WTC11 (cell line): Measurements from ENCODE around the gene TLR10.

Experiments
- CTCF ChIP-seq: fragments of 200-600 bp; IDR thresholded peaks from 2 replicates; pipeline ENCODE4 v1.8.0; 2022; ENCODE audit warnings: antibody characterized with exemption
- ESRRA ChIP-seq: sonication (generic); formaldehyde crosslinking; IDR thresholded peaks from 2 replicates; pipeline ENCODE4 v1.8.1; 2022; ENCODE audit warnings: mild to moderate bottlenecking, missing genetic modification reagents, borderline replicate concordance
- IRF1 ChIP-seq: sonication (generic); formaldehyde crosslinking; IDR thresholded peaks from 2 replicates; pipeline ENCODE4 v1.8.0; 2023; ENCODE audit warnings: missing genetic modification reagents
- IRF2 ChIP-seq: sonication (generic); formaldehyde crosslinking; IDR thresholded peaks from 2 replicates; pipeline ENCODE4 v1.8.0; 2022; ENCODE audit warnings: low read depth, missing genetic modification reagents, borderline replicate concordance
- NR3C1 ChIP-seq: sonication (generic); formaldehyde crosslinking; conservative IDR thresholded peaks from 2 replicates; pipeline ENCODE4 v1.8.1; 2023; ENCODE audit warnings: low read depth, mild to moderate bottlenecking, missing genetic modification reagents
- RORB ChIP-seq: fragments of 250-450 bp; sonication (Bioruptor Pico); IDR thresholded peaks from 2 replicates; pipeline ENCODE4 v1.9.0; 2021; ENCODE audit warnings: mild to moderate bottlenecking
- SP1 ChIP-seq: sonication (generic); formaldehyde crosslinking; conservative IDR thresholded peaks from 2 replicates; pipeline ENCODE4 v1.8.1; 2022; ENCODE audit warnings: missing genetic modification reagents
- USF2 ChIP-seq: sonication (generic); formaldehyde crosslinking; IDR thresholded peaks from 2 replicates; pipeline ENCODE4 v1.8.1; 2023; ENCODE audit warnings: mild to moderate bottlenecking, missing genetic modification reagents, moderate library complexity
- ZBTB21 ChIP-seq: sonication (generic); formaldehyde crosslinking; IDR thresholded peaks from 2 replicates; pipeline ENCODE4 v1.8.1; 2023; ENCODE audit warnings: mild to moderate bottlenecking, missing genetic modification reagents, borderline replicate concordance
- ZNF138 ChIP-seq: sonication (generic); formaldehyde crosslinking; conservative IDR thresholded peaks from 2 replicates; pipeline ENCODE4 v1.8.1; 2022; ENCODE audit warnings: mild to moderate bottlenecking, moderate library complexity, missing genetic modification reagents

GRCh38 chr4:38734911-38735310, 47.9 kb downstream of the TLR10 start:
- TF ChIP-seq CTCF (no peak), RORB (CRISPR knock-in tag) (no peak), USF2 (CRISPR knock-in tag) (no peak), ZBTB21 (CRISPR knock-in tag) (no peak), IRF2 (no peak), SP1 (CRISPR knock-in tag) (no peak), NR3C1 (CRISPR knock-in tag) (no peak), IRF1 (CRISPR knock-in tag) (no peak), ESRRA (CRISPR knock-in tag) (no peak), ZNF138 (CRISPR knock-in tag) (no peak)
